Neural cell (in vitro differentiated cells): Measurements from ENCODE around the gene SLC16A3.

Experiments used
- CTCF ChIP-seq: fragments of 450-650 bp; IDR thresholded peaks from 2 replicates; pipeline ENCODE4 v1.5.1; 2014; ENCODE audit warnings: antibody characterized with exemption, mild to moderate bottlenecking, moderate library complexity; ENCODE audit not compliant: poor library complexity, severe bottlenecking
- EP300 ChIP-seq: fragments of 450-650 bp; conservative IDR thresholded peaks from 2 replicates; pipeline ENCODE4 v1.6.1; 2014; ENCODE audit warnings: antibody characterized with exemption, mild to moderate bottlenecking, moderate library complexity; ENCODE audit not compliant: poor library complexity, severe bottlenecking
- EZH2 ChIP-seq: fragments of 200-600, 300-800 bp; shearing (Covaris generic), sonication (generic); IDR thresholded peaks from 2 replicates; pipeline ENCODE4 v1.6.1; 2014; ENCODE audit warnings: antibody characterized with exemption, low read length, borderline replicate concordance, mild to moderate bottlenecking; ENCODE audit not compliant: insufficient read depth, poor library complexity, severe bottlenecking
- POLR2AphosphoS5 ChIP-seq: IDR thresholded peaks from 2 replicates; pipeline ENCODE4 v1.6.1; 2012
- RAD21 ChIP-seq: fragments of 450-650 bp; conservative IDR thresholded peaks from 2 replicates; pipeline ENCODE4 v1.6.1; 2014; ENCODE audit warnings: antibody characterized with exemption, mild to moderate bottlenecking, moderate library complexity
- REST ChIP-seq: IDR thresholded peaks from 2 replicates; pipeline ENCODE4 v1.6.1; 2012; ENCODE audit warnings: borderline replicate concordance
- SMC3 ChIP-seq: fragments of 450-650 bp; conservative IDR thresholded peaks from 2 replicates; pipeline ENCODE4 v1.6.1; 2014; ENCODE audit warnings: antibody characterized with exemption, mild to moderate bottlenecking, moderate library complexity; ENCODE audit not compliant: poor library complexity

GRCh38 chr17:82277851-82278250 lies 49.0 kb downstream of the SLC16A3 start:
- TF ChIP-seq POLR2AphosphoS5, result no peak
- TF ChIP-seq CTCF, result no peak
- no peak for TF ChIP-seq REST
- TF ChIP-seq EP300, result no peak
- no peak for TF ChIP-seq RAD21
- TF ChIP-seq SMC3, result no peak
- TF ChIP-seq EZH2, result no peak
